ENCODE measurements around the gene CEP76. TPM values are rescaled to one million over a fixed set of nuclear protein-coding genes. Genes with fewer than 3 reads are reported as not detected.

Gene CEP76
- 16.1 and 17.5 TPM in 2 replicates for total RNA-seq

GRCh38 chr18:12702221-12703095, at the start of gene CEP76, which contains the start of gene PSMG2:
CEP76 (minus strand) TSS chr18:12702723; CDS start chr18:12702548, 175 bp downstream.
PSMG2 (plus strand) TSS chr18:12703042; CDS start chr18:12703108, 66 bp downstream.
- intact Hi-C loops (cut with micrococcal nuclease), result loop anchor here (1.0 to 5.0 kb wide), 10 partner anchors 8 to 1025 kb away; partner anchors contain the start of genes AFG3L2, CEP192, PTPN2 and SPIRE1
- DNase-seq (ENCODE audit: low spot score), result peak; percentile 80
- Mint-ChIP-seq H3K4me1 (ENCODE audit: low read depth) (peaks cover 54% of the 10 kb centered on the region), H3K36me3 (ENCODE audit: low read depth) (peaks cover 22% of the 10 kb centered on the region), H3K27ac (peak within 1 kb of the TSS; percentile 92), H3K27me3 (ENCODE audit: insufficient read depth) (no peaks in the 10 kb centered on the region), H3K4me3 (peak within 1 kb of the TSS; percentile 97), H3K9me3 (no peaks in the 10 kb centered on the region)

DNA sequence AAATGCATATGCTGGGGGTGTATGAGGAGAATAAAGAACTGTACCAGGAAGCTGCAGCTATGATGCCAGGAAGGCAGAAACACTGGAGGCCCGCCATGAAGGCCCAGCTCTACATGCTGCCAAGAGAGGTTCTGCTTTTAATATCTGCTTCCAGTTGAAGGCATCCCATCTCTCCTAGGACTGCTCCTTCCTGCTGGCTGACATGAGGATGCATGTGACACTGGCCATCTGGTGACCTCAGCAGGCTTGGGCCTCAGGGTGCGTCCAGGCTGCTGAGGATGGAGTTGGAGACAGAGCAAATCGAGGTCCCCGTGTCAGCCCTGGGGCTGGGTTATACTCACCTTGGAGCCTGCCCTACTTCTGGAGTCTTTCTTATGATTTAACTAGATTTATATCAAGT, 49.4 kb upstream of the CEP76 start:
- H3K27ac Mint-ChIP-seq, result no peak overlapping the region
- intact Hi-C loops (cut with micrococcal nuclease), result no loop called here
- DNase-seq (ENCODE audit: low spot score), result no peak
- peaks cover 8% of the 10 kb centered on the region for H3K36me3 Mint-ChIP-seq (ENCODE audit: low read depth)
- H3K4me3 Mint-ChIP-seq, result no peak overlapping the region
- H3K4me1 Mint-ChIP-seq (ENCODE audit: low read depth), result peaks cover 19% of the 10 kb centered on the region
- no peaks in the 10 kb centered on the region for H3K9me3 Mint-ChIP-seq
- H3K27me3 Mint-ChIP-seq (ENCODE audit: insufficient read depth), result no peaks in the 10 kb centered on the region

DNA sequence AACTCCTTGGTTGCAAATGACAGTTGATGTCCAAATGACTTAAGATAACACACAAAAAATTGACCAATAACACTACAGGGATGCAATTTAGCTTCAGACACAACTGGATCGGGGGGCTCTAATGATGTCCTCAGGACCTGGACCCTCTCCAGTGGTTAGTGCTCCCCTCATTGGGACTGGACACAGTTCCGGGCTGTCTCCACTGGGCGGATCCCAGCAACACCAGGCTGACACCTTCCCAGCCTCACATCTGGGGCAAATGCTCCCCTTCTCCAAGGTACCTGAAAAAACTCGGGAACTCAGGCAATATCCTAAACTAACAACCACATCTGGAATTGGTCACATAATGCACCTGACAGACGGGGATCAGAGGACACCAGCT, 49.0 kb upstream of the CEP76 start:
- H3K4me3 Mint-ChIP-seq, result no peak overlapping the region
- no peaks in the 10 kb centered on the region for H3K27me3 Mint-ChIP-seq (ENCODE audit: insufficient read depth)
- no peak for DNase-seq (ENCODE audit: low spot score)

DNA sequence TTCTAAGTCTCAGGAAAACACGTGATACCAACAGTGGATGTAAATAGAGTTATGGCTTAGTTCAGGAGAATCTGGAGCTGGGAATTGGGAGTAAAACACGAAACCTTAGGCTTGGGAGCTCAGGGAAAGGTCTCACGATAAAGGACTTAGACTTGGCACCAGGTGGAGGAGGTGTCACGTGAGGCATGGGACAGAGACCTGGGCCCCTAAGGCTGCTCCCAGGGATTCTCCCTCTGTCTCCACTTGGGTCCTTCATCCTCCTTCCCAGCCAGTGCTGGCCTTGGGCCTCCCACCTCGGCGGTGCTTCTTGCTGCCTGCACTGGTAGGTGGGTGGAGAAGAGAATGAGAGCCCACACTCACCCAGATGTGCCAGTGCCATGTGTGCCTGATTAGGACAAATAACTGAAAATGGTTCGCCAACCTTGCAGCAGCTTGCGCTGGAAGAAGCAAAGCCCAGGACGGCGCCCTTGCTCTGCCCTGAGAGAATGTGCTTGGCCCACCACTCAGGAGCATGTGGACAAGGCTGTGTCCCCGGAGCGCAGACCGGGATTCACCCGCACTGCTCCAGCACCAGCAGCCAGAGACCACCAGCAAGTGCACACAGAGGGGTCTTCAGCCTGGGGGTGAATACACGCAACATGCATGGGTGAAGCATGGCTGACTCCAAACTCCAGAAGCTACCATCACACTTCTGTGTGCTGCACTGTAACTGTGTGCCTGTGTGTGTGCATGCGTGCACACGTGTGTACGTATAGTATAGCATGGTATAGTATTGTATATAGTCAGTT, 48.4 kb upstream of the CEP76 start:
- peaks cover 19% of the 10 kb centered on the region for H3K4me1 Mint-ChIP-seq (ENCODE audit: low read depth)
- no peaks in the 10 kb centered on the region for H3K9me3 Mint-ChIP-seq
- no peak for DNase-seq (ENCODE audit: low spot score)
- no peak overlapping the region for H3K27ac Mint-ChIP-seq
- H3K27me3 Mint-ChIP-seq (ENCODE audit: insufficient read depth), result no peaks in the 10 kb centered on the region
- H3K4me3 Mint-ChIP-seq, result no peak overlapping the region
- H3K36me3 Mint-ChIP-seq (ENCODE audit: low read depth), result peaks cover 4% of the 10 kb centered on the region
- intact Hi-C loops (cut with micrococcal nuclease), result no loop called here

More for the DNA sequence above, 49.0 kb upstream of the CEP76 start:
- peaks cover 19% of the 10 kb centered on the region for H3K4me1 Mint-ChIP-seq (ENCODE audit: low read depth)
- intact Hi-C loops (cut with micrococcal nuclease), result no loop called here
- H3K27ac Mint-ChIP-seq, result no peak overlapping the region
- peaks cover 4% of the 10 kb centered on the region for H3K36me3 Mint-ChIP-seq (ENCODE audit: low read depth)
- no peaks in the 10 kb centered on the region for H3K9me3 Mint-ChIP-seq

GRCh38 chr18:12750076-12750714, 47.7 kb upstream of the CEP76 start:
- intact Hi-C loops (cut with micrococcal nuclease), result no loop called here
- H3K4me3 Mint-ChIP-seq, result no peak overlapping the region
- H3K27ac Mint-ChIP-seq, result no peak overlapping the region
- H3K4me1 Mint-ChIP-seq (ENCODE audit: low read depth), result peaks cover 19% of the 10 kb centered on the region
- H3K36me3 Mint-ChIP-seq (ENCODE audit: low read depth), result peaks cover 4% of the 10 kb centered on the region
- no peaks in the 10 kb centered on the region for H3K9me3 Mint-ChIP-seq
- peak; percentile 12 for DNase-seq (ENCODE audit: low spot score)
- no peaks in the 10 kb centered on the region for H3K27me3 Mint-ChIP-seq (ENCODE audit: insufficient read depth)

GRCh38 chr18:12749121-12749520, 46.6 kb upstream of the CEP76 start:
- H3K27ac Mint-ChIP-seq, result no peak overlapping the region
- H3K36me3 Mint-ChIP-seq (ENCODE audit: low read depth), result peaks cover 4% of the 10 kb centered on the region
- DNase-seq (ENCODE audit: low spot score), result no peak
- H3K9me3 Mint-ChIP-seq, result no peaks in the 10 kb centered on the region
- no peak overlapping the region for H3K4me3 Mint-ChIP-seq
- H3K27me3 Mint-ChIP-seq (ENCODE audit: insufficient read depth), result no peaks in the 10 kb centered on the region
- H3K4me1 Mint-ChIP-seq (ENCODE audit: low read depth), result peaks cover 19% of the 10 kb centered on the region
- intact Hi-C loops (cut with micrococcal nuclease), result no loop called here

DNA sequence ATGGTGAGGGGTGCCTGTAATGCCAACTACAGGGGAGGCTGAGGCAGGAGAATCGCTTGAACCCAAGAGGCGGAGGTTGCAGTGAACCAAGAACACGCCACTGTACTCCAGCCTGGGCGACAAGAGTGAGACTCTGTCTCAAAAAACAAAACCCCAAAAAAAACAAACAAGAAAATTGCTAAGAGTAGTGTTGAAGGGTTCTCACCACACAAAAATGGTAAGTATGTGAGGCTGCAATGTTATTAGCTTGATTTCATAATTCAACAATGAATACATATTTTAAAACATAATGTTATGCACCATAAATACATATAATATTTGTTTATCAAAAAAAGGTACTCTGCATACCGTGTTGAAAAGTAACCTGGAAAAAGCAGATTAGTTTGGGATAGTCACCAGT, 46.1 kb upstream of the CEP76 start:
- H3K27ac Mint-ChIP-seq, result no peak overlapping the region

GRCh38 chr18:12747530-12748315, 45.2 kb upstream of the CEP76 start:
- Mint-ChIP-seq H3K27me3 (ENCODE audit: insufficient read depth) (no peaks in the 10 kb centered on the region), H3K4me1 (ENCODE audit: low read depth) (peaks cover 19% of the 10 kb centered on the region)
- no peak for DNase-seq (ENCODE audit: low spot score)

More for the DNA sequence above, 46.1 kb upstream of the CEP76 start:
- Mint-ChIP-seq H3K9me3 (no peaks in the 10 kb centered on the region), H3K27me3 (ENCODE audit: insufficient read depth) (no peaks in the 10 kb centered on the region), H3K4me3 (no peak overlapping the region), H3K36me3 (ENCODE audit: low read depth) (peaks cover 4% of the 10 kb centered on the region), H3K4me1 (ENCODE audit: low read depth) (peaks cover 19% of the 10 kb centered on the region)
- DNase-seq (ENCODE audit: low spot score), result no peak
- intact Hi-C loops (cut with micrococcal nuclease), result no loop called here

DNA sequence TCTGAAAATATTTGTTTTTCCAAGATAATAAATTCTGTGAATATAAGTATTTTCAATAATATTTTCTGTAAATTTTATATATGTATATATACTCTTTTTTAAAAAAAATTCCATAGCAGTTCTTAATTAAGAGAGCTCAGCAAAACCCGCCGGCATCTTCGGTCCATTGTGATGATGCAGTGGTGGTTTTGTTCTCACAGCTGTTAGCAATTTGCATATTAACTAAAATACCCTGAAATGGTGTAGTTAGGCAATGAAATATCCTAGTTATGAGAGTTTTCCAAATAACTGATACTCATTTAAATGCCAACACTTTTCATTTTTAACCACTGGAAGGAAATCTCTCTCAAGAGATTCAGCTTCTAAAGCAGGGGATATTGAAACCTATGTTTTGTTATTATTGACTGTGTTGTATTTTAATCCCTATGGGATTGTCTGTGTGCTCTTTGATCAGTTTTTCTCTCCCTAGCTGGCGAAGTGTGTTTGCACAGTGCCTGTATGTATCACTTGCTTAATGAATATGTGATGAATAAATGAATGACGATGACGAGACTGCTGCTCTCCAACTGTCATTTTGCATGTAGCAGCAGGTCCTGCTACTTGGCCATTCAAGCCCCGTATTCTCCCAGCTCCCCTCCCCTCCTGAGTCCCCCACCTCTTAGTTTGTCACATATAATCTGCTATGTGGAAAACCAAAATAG, 42.7 kb upstream of the CEP76 start:
- Mint-ChIP-seq H3K9me3 (no peaks in the 10 kb centered on the region), H3K4me3 (no peak overlapping the region), H3K4me1 (ENCODE audit: low read depth) (peaks cover 13% of the 10 kb centered on the region), H3K27me3 (ENCODE audit: insufficient read depth) (no peaks in the 10 kb centered on the region), H3K36me3 (ENCODE audit: low read depth) (peaks cover 4% of the 10 kb centered on the region), H3K27ac (no peak overlapping the region)
- intact Hi-C loops (cut with micrococcal nuclease), result no loop called here
- no peak for DNase-seq (ENCODE audit: low spot score)

More at GRCh38 chr18:12747530-12748315, 45.2 kb upstream of the CEP76 start:
- intact Hi-C loops (cut with micrococcal nuclease), result no loop called here
- no peak overlapping the region for H3K4me3 Mint-ChIP-seq
- peak overlapping the region; percentile 52 for H3K27ac Mint-ChIP-seq
- peaks cover 4% of the 10 kb centered on the region for H3K36me3 Mint-ChIP-seq (ENCODE audit: low read depth)
- no peaks in the 10 kb centered on the region for H3K9me3 Mint-ChIP-seq

DNA sequence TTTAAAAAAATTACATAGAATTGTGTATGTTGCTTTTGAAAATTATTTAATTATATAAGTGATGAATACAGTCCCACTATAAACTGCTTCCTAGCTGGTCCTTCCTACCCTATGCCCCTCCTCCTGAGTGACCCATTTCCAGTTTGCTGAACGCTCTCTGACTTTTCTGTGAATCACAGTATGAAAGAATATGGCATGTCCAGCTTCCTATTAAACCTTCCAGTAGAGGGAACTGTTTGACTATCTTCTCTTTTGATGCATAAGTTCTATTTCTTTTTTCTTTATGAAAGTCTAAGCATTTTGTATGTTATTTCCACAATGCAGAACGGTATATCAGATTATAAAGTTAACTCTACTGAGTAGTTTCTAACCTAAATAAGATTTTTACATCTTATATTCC, 41.6 kb upstream of the CEP76 start:
- Mint-ChIP-seq H3K4me3 (no peak overlapping the region), H3K27me3 (ENCODE audit: insufficient read depth) (no peaks in the 10 kb centered on the region), H3K27ac (no peak overlapping the region), H3K4me1 (ENCODE audit: low read depth) (peaks cover 2% of the 10 kb centered on the region), H3K36me3 (ENCODE audit: low read depth) (no peaks in the 10 kb centered on the region), H3K9me3 (no peaks in the 10 kb centered on the region)
- DNase-seq (ENCODE audit: low spot score), result no peak
- intact Hi-C loops (cut with micrococcal nuclease), result loop anchor here (1.0 to 5.0 kb wide), 3 partner anchors 150 to 413 kb away; no protein-coding TSS in a partner anchor

DNA sequence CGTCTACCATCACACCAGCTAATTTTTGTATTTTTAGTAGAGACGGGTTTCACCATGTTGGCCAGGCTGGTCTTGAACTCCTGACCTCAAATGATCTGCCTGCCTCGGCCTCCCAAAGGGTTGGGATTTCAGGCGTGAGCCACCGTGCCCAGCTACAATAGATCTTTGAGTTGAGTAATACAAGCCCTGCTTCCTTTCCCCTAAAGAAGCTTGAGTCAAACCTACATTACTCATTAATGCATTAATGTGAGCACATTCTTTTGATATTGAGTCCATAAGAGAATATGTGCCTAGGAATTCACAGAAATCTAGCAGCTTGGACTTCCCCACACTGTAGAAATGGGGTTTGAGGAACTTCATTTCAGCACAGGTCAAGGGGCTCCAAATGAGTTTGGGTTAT, 39.9 kb upstream of the CEP76 start:
- no peak for DNase-seq (ENCODE audit: low spot score)
- Mint-ChIP-seq H3K36me3 (ENCODE audit: low read depth) (no peaks in the 10 kb centered on the region), H3K4me1 (ENCODE audit: low read depth) (no peaks in the 10 kb centered on the region), H3K4me3 (no peak overlapping the region), H3K9me3 (no peaks in the 10 kb centered on the region), H3K27me3 (ENCODE audit: insufficient read depth) (no peaks in the 10 kb centered on the region), H3K27ac (no peak overlapping the region)
- intact Hi-C loops (cut with micrococcal nuclease), result loop anchor here (5.0 kb wide), 1 partner anchor 415 kb away; no protein-coding TSS in a partner anchor
